NCI-H128 (cell line): Measurements from ENCODE around the gene CHST10.

ENCODE experiments used
- DNase-seq: peaks from one replicate; lab custom pipeline; 2025; ENCODE audit not compliant: unreplicated experiment; lab: John Stamatoyannopoulos, UW

Gene CHST10

GRCh38 chr2:100416397-100416934, 1.0 kb downstream of the CHST10 start:
- DNase-seq: no peak

DNA sequence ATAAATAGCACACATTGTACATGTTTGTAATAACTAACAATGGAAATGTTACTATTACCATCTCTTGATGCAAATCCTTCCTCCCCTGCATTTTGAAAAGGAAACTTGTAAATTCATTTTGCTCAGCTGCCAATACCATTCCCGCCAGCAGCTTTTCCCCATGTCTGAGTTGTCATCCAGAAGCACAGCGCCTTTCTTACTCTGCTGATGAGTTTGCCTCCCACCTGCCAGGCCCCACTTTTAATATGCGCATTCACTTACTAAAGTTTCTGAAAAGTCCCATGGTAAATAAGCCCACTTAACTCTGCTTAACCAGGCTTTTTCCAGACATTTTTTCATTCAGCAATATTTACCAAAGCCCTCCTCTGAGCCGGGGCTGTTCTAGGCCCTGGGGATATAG, 3.9 kb downstream of the CHST10 start:
- DNase-seq: no peak

DNA sequence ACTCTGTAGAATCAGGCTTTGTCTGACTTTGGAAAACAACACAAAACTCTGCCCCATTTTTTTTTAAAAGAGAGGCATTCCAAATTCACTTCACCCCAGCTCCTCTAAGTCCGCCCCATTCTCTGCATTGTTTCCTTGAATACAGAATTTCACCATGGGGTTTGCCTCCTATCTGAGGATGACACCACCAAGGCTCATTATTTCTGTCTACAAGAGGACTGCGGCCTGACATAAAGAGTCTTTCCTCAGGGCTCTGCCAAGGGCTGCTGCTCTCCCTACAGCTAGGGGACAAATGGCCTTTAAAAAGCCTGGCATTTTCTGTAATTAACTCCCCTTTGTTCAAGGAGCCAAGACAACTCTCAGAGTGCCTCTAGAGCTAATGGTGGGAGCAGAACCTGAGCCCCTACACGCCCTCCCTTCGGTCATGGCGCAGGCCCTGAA, 4.6 kb downstream of the CHST10 start:
- no peak for DNase-seq

DNA sequence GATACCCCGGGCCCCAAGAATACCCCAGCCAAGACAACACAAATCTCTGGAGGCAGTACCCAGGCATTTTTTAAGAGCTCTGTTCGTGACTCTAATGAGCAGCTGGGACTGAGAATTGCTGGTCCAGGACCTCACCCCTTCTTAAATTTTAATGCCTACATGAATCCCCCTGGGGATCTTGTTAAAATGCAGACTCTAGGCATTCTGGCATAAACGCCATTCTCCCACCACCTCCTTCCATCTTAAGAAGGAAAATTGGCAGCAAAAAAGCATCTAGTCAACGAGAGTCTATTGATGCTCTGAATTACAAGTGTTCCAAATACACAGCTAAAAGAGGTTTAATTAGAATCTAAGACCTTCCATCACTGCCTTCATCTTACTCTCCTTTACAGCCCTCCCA, 5.0 kb downstream of the CHST10 start:
- no peak for DNase-seq

- no peak for DNase-seq
These were observed 5.6 kb downstream of the CHST10 start for GRCh38 chr2:100411841-100412292.

- no peak for DNase-seq
These were observed 7.4 kb downstream of the CHST10 start for GRCh38 chr2:100409975-100410647.

GRCh38 chr2:100409461-100409860, 8.0 kb downstream of the CHST10 start:
- no peak for DNase-seq

- DNase-seq: no peak
These were observed 8.5 kb downstream of the CHST10 start for GRCh38 chr2:100408941-100409340.

DNA sequence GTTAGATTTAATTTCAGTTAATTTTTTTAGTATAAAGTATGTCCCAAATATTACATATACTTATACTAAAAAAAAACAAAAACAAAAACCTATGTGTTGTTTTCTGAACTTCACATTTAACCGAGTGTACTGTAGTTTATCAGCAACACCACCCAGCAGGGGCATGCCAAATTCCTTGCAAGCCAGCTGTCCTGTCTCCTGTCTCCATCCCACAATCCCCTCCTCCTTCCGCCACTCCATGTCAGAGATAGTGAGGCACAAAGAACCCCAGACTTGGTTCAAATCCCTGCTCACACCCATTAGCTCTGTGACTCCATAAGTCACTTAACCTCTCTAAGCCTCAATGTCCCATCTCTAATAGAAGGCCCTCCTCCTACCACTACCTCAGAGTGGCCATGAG, 9.4 kb downstream of the CHST10 start:
- DNase-seq: no peak

DNA sequence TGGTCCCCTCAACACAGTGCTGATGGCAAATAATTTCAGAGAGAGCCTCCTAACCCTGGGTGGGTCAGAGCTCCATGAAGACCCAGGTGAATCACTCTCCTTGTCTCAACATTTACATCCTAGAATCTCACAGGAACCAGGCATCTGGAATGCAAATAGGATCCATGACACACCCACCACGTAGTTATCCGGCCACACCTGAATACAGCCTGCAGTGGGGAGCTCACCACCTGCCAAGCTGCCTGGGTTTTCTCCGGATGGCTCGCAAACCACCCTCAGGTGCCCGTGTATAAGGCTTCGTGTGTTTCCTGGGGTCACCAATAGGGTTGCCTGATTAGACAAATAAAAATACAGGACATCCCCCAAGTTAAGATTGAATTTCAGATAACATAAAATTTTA, 9.9 kb downstream of the CHST10 start:
- DNase-seq: no peak

DNA sequence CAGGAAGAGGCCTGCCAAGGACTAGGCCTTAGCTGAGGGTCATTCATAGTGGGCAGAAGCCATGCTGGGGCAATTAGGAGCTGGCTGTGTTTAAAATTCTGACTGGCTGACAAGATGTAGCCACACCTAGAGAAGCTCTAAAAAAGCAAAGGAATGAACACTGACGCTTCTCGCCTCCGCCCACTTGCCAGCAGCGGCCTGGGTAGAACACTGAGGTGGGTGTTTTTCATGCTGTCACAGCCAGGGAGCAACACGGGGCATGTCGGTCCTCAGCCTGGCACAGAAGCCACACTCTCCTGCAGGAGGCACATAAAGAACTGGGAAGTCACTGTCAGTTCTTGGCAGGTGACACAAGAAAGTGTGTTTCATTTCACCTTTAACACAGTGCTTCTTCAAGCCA, 10.4 kb downstream of the CHST10 start:
- no peak for DNase-seq

GRCh38 chr2:100406120-100406508, 11.4 kb downstream of the CHST10 start:
- no peak for DNase-seq

DNA sequence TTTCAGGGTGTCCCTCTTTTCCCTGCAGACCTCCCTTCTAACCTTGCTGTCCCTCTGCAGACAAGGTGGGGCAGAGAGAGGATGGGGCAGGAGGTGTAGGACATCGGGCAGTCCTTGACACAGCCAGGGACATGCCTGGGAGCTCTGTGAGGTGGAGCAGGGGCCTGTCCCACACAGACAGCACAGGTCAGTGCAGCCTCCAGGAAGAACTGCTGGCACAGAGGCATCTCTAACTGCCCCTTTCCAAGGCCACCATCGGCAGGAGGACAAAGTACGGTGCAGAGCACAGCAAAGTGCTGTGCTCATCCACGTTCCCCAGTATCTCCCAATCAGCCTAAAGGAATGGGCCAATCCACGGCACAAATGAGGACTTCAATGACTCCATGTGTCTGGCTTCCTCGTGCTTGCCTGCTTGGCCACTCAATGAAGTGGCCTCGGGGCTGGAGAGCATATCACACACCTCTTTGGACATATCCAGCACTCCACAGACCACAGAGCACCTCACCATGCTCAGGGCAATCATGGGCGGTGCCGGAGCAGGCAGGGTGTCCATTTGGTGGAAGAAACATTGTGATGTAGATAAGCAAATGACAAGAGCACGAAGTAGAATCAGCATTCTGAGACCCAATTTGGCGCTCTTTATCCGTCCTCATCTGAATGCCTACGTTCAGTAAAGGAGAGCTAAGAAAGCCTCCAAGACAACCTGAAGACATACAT, 11.9 kb downstream of the CHST10 start:
- no peak for DNase-seq

DNA sequence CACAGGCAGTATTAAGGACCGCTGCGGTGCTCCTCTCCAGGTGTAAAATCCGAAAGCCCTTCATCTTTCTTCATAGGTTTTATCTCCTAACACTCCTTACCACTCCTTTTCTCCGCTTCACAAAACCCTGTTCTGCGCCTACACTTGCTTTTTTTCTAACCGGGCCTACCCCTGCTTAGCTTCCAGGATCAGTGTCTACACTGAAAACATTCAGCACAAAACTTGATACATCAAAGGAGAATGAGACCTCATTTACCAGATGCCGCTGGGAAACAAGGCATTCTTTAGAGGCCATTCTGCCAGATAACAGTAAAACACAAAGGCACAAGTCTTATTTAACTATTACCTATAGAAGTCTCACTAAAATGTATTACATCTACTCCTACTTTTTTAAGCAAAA, 13.1 kb downstream of the CHST10 start:
- DNase-seq: no peak

DNA sequence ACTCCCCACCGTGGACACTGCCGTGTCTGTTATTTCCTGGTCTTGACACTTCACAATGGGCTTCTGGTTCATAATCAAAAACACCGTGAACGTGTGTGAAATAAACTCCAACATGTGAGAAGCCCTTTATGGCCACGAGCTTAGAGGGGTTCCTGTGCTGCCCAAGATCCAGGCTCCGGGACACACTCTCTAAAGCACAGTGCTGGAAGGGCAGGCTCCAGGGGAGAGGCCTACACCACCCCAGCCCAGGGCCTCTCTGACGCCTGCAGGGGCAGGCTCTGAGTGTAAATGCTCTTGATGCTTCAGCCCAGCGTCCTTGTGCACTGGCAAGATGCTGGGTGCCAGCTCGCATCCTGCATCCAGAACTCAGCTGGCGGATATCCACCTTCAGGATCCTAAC, 13.7 kb downstream of the CHST10 start:
- DNase-seq: no peak

DNA sequence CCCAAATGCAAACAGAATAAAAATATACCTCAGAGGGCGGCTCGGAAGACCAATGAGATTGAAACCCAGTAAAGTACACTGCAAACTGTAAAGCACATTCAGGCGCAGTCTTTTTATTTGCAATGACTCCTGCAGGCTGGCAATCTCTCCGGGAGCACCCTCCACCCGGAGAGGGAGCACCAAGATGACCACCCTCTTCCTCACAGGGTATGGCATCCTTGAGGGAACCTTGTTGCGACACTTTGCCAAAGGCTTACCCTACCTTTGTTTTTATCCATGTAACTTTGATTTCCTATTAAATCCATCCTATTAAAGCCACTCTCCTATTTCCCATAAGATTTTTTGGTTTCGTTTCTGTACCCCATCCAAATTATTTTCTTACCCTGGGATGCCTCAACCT, 16.2 kb downstream of the CHST10 start:
- no peak for DNase-seq

GRCh38 chr2:100399714-100400113, 17.8 kb downstream of the CHST10 start:
- DNase-seq: no peak

DNA sequence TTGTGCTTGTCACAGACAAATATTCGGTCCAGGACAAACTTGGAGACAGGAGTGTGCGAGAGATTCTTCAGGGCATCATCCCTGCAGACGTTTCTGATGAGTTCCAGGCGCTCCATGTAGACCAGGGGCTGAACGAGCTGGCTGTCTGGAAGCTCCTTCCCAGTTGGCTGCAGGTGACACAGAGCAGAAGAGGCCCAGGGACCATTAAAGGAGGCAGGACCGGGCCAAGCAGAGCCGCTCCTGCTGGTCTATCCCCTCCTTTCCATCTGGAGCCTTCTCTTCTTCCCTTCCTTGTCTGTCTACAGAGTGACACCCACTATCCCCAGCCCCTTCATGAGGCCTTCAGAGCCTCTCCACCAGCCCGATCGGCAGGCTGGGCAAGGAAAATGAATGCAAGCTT, 19.5 kb downstream of the CHST10 start:
- no peak for DNase-seq

- no peak for DNase-seq
These were observed 20.2 kb downstream of the CHST10 start for GRCh38 chr2:100397118-100397860.

DNA sequence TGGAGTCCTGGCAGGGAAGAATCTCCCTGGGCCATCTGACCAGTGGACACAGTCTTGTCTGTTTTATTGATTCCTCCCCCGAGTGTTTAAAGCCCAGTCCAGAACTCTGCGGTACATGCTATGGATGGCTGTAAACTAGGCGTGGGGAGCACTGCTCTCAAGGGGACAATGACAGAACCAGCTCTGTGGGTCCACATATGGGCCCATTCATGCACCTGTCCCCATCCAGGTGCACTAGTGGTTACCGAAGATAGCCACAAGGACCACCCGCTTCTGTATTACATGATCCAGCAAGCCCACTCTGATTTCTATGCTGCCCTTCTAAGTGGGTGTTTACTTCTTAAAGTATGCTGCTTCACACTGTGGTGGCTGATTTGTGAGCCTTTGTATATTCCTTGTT, 21.0 kb downstream of the CHST10 start:
- no peak for DNase-seq

DNA sequence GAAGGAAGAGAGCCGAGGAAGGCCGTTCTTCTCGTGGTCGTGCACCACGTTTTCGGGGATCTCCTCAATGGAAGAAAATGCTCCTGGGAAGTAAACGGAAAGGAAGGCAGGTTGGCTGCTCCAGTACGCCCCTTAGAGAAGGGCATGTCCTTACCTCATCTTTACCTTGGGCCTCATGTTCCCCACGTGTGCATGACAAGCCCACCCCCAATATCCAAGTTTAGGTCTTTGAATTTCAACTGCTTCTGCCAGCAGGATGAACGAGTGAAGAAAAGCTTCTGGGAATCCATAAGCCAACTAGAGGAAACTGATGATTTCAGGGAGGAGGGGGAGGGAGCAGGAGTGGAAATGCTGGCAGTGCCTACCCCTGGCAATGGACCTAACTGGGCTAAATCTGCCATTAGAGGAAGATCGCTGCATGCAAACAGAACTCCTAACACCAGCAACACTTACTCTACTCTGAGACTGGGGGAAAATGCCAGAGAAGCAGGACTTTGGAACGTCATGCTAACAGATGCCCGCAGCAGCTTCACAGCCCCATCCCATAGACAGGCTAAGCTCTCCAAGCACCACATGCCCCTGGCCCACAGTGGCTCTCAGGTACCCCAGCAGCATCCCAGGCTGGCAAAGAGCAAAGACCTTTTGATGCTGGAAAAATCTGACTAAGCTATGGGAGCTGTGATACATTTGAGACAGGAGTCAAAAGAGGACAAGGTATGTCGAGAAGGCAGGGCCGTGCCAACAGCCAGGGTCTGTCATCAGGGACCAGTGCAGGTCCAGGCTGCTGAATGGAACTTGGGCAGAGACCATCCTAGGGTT, 21.7 kb downstream of the CHST10 start:
- DNase-seq: no peak
